ENCODE measurements around the gene NKX2-8.

GRCh38 chr14:36538051-36538450 lies 44.4 kb downstream of the NKX2-8 start:
- TF ChIP-seq CTCF (IDR thresholded peaks at IDR 0.05): no peak
- no peak for TF ChIP-seq POLR2A (IDR thresholded peaks at IDR 0.05)
